LNCaP clone FGC (cell line): ENCODE data around the gene FBXL4.

ENCODE experiments used
- DNase-seq: peaks from one replicate; pipeline ENCODE4 v3.0.0-alpha.2; 2011; ENCODE audit warnings: low read depth
- H3K4me3 ChIP-seq: 2 replicates; pipeline ENCODE4 v1.5.1; 2011; ENCODE audit warnings: mild to moderate bottlenecking, low read depth, low read length, control low read depth
- CTCF ChIP-seq: IDR thresholded peaks from 2 replicates; pipeline ENCODE4 v1.5.1; 2012; ENCODE audit warnings: mild to moderate bottlenecking; ENCODE audit not compliant: control insufficient read depth, insufficient read depth; ENCODE audit errors: extremely low read depth

FBXL4 gene

GRCh38 chr6:98971303-98971702, 23.6 kb upstream of the FBXL4 start:
- no peak for TF ChIP-seq CTCF
- no peak for DNase-seq
- H3K4me3 ChIP-seq = no peak overlapping the region

GRCh38 chr6:98970469-98970868, 22.7 kb upstream of the FBXL4 start:
- TF ChIP-seq CTCF = no peak
- no peak overlapping the region for H3K4me3 ChIP-seq
- no peak for DNase-seq

- H3K4me3 ChIP-seq = no peak overlapping the region
- no peak for DNase-seq
- TF ChIP-seq CTCF = no peak
Measured at GRCh38 chr6:98967616-98968015, 19.9 kb upstream of the FBXL4 start.

- no peak for TF ChIP-seq CTCF
- no peak for DNase-seq
- H3K4me3 ChIP-seq = no peak overlapping the region
Measured at GRCh38 chr6:98959631-98960030, 11.9 kb upstream of the FBXL4 start.

- no peak for TF ChIP-seq CTCF
- H3K4me3 ChIP-seq = no peak overlapping the region
Measured at GRCh38 chr6:98958776-98959175, 11.0 kb upstream of the FBXL4 start.

GRCh38 chr6:98957450-98957849, 9.7 kb upstream of the FBXL4 start:
- TF ChIP-seq CTCF = no peak
- peak; percentile 68 for DNase-seq
- no peak overlapping the region for H3K4me3 ChIP-seq

More at GRCh38 chr6:98958776-98959175, 11.0 kb upstream of the FBXL4 start:
- DNase-seq = peak; percentile 43

- no peak for TF ChIP-seq CTCF
- H3K4me3 ChIP-seq = no peak overlapping the region
- DNase-seq = no peak
Measured at GRCh38 chr6:98949589-98949988, 1.8 kb upstream of the FBXL4 start.
